A549 treated with GW870086 at 1 μM for 4 hours (cell line): Measurements from ENCODE around the gene COX7A2L. TPM values are rescaled to one million over a fixed set of nuclear protein-coding genes. Genes with fewer than 3 reads are reported as not detected.

ENCODE experiments used
- total RNA-seq: library from RNA; stranded (reverse); fragments of 200-300 nt; extraction: Qiagen RNA extraction; gene quantifications from 5 replicates; pipeline ENCODE4 v1.2.3, GENCODE V29; 2022; ENCODE audit warnings: low read depth

Gene COX7A2L
- 147 to 191 TPM (median 161 TPM) in 5 replicates for total RNA-seq

GRCh38 chr2:42360890-42361727 is at the start of gene COX7A2L:
Gene COX7A2L (minus strand): TSS chr2:42361217. CDS start chr2:42361161, 56 bp downstream.

Other genes starting within 250 kb of the COX7A2L start
- gene EML4, start 191.9 kb downstream of the COX7A2L start, total RNA-seq, result 22.5 to 30.8 TPM (median 27.7 TPM) in 5 replicates
- 0.48 to 1.0 TPM (median 0.71 TPM) in 5 replicates for gene KCNG3, start 132.8 kb upstream of the COX7A2L start, total RNA-seq
- 27.7 to 34.3 TPM (median 31.1 TPM) in 5 replicates for gene MTA3, start 207.4 kb upstream of the COX7A2L start, total RNA-seq